ENCODE results near the gene SLC8A1.

DNA sequence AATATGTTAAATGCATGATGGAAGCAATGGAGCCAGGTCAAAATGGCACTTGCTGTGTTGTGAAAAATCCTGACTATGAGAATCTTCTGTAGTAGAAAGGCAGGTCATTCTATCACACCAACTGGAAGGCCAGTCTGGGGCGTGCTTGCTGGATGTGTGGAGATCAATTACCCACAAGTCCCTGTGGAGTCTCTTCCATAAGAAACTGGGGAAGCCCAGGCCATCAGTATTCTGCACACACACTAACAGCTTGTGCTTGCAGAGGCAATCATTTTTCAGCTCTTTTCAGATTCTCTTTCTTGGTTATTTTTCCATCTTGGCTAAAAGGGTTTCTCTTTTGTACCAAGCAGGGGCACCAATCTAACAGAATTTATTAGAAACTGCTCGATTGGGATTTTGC, 190.8 kb downstream of the SLC8A1 start:
- TF ChIP-seq, protein P1, sequence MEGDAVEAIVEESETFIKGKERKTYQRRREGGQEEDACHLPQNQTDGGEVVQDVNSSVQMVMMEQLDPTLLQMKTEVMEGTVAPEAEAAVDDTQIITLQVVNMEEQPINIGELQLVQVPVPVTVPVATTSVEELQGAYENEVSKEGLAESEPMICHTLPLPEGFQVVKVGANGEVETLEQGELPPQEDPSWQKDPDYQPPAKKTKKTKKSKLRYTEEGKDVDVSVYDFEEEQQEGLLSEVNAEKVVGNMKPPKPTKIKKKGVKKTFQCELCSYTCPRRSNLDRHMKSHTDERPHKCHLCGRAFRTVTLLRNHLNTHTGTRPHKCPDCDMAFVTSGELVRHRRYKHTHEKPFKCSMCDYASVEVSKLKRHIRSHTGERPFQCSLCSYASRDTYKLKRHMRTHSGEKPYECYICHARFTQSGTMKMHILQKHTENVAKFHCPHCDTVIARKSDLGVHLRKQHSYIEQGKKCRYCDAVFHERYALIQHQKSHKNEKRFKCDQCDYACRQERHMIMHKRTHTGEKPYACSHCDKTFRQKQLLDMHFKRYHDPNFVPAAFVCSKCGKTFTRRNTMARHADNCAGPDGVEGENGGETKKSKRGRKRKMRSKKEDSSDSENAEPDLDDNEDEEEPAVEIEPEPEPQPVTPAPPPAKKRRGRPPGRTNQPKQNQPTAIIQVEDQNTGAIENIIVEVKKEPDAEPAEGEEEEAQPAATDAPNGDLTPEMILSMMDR (IDR thresholded peaks at IDR 0.05; ENCODE audit: insufficient read depth, low read depth, low read length) = no peak
- TF ChIP-seq EZH2 (IDR thresholded peaks at IDR 0.05; ENCODE audit: insufficient read depth, low read length) = no peak

Data from astrocyte (in vitro differentiated cells and primary cell).